Smooth muscle cell of the brain vasculature (primary cell): Measurements from ENCODE around the gene CETP.
"Not testable (repeated sequence)": the region's sequence is repeated elsewhere in the genome, so short reads cannot be mapped to it uniquely, and the experiment has no call there.

Experiments
- DNase-seq: peaks from one replicate; pipeline ENCODE4 v3.0.0-alpha.2; 2012; ENCODE audit warnings: low read depth, low spot score

CETP gene

DNA sequence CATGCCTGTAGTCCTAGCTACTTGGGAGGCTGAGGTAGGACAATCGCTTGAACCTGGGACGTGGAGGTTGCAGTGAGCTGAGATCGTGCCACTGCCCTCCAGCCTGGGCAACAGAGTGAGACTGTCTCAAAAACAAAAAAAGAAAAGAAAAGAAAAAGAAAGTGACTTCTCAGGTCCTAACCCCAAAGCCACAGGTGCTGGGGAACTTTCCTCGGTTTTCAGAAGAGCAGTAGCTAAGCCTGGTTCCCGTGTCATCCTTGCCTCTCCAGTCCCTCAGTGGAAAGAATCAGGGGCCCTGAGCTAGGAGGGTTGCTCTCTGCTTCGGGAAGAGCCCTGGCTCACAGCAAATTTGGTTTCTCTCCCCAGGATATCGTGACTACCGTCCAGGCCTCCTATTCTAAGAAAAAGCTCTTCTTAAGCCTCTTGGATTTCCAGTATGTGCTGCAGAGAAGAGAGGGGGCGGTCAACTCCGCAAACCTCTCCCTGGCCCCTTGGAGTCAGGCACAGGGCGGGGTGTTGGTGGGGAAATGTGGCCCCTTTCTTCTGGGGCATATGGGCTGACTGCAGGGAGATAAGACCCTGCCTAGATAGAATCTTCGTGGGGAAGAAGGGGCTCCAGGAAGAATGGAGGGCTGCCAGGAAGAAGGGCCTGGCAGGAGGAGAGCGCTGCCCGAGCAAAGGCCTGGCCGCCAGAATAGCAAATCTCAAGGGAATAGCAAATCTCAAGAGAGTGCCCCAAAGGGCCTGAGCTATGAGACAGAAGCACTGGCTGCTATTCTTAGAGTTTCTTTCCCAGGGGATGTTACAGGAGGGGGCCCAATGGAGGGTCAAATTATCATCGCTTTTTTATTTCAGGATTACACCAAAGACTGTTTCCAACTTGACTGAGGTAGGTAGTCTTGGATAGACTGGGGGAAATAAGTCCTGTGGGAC, 19.3 kb downstream of the CETP start:
- DNase-seq: no peak

DNA sequence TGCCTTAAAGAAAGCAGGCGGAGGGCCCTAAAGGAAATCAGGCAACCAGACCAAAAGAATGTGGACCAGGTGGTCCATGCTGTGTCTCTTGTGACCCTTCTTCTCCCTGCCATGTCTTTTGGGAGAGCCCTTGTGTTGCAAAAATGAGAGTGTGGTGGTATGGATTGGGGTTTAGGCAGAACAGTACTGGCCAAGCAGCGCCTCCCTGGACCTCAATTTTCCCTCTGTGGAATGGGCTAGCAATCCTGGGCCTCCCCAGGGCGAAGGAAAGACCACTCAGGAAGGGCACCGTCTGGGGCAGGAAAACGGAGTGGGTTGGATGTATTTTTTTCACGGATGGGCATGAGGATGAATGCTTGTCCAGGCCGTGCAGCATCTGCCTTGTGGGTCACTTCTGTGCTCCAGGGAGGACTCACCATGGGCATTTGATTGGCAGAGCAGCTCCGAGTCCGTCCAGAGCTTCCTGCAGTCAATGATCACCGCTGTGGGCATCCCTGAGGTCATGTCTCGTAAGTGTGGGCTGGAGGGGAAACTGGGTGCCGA, 20.1 kb downstream of the CETP start:
- no peak for DNase-seq

DNA sequence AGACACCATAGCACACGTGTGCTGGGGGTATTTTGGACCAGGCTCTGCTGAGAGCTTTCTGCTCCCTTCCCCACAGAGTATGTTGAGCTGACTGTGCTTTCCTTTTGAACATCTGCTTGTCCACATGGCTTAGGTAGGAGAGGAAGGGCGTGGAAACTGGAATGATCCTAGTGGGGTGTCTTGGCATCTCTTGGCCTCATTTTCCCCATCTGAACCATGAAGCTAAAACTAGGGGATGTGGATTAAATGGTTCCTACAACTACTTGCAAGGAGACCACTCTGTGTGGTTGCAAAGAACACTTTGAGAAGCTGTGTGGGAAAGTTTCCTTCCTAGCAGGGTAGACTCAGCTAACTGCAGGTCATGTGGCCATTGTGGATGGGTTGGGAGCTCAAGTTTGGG, 20.9 kb downstream of the CETP start:
- DNase-seq: no peak

DNA sequence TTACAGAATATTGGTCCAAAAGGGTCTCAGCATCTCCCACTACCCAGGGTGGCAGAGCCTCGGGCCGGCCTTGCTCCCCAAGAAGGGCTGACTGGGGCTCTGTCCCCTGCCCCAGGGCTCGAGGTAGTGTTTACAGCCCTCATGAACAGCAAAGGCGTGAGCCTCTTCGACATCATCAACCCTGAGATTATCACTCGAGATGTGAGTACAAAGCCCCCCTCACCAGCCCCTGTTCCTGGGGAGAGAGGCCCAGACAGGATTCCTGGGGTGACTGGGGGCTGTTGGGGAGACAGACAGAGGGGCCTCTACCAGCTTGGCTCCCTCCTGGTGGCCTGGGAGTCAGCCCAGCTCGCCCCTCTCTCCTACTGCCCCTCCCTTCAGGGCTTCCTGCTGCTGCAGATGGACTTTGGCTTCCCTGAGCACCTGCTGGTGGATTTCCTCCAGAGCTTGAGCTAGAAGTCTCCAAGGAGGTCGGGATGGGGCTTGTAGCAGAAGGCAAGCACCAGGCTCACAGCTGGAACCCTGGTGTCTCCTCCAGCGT, 21.5 kb downstream of the CETP start:
- DNase-seq: no peak

- DNase-seq: no peak
Observed at GRCh38 chr16:56984639-56985038, 22.9 kb downstream of the CETP start.

GRCh38 chr16:56985288-56985961, 23.7 kb downstream of the CETP start:
- peak; percentile 65 for DNase-seq

GRCh38 chr16:56985962-56986360, 24.2 kb downstream of the CETP start:
- no peak for DNase-seq

DNA sequence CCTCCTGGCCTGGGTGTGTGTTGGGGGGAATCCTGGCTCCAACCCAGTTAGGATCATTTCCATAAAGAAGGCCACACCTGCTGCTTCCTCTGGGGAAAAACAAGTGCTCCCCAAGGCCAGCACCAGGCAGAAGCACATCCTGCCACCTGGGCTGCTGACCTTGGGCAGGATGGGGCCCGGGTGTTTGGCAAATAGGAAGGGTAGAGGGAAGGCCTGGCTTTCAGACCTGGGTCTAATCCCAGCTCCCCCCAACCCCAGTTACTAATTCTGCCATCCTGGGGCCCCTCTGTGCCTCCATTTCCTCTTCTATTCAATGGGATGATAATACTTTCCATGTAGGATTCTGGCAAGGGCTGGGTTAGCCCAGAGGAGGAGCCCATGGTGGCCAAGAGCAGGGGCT, 24.6 kb downstream of the CETP start:
- no peak for DNase-seq

DNA sequence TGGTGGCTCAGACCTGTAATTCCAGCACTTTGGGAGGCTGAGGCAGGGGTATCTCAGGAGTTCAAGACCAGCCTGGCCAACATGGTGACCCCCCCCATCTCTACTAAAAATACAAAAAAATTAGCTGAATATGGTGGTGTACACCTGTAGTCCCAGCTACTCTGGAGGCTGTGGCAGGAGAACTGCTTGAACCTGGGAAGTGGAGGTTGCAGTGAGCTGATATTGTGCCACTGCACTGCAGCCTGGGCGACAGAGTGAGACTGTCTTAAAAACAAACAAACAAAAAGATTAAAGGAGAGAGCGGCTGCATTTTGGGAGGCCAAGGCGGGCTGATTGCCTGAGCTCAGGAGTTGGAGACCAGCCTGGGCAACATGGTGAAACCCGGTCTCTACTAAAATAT, 25.2 kb downstream of the CETP start:
- DNase-seq: not testable (repeated sequence)

DNA sequence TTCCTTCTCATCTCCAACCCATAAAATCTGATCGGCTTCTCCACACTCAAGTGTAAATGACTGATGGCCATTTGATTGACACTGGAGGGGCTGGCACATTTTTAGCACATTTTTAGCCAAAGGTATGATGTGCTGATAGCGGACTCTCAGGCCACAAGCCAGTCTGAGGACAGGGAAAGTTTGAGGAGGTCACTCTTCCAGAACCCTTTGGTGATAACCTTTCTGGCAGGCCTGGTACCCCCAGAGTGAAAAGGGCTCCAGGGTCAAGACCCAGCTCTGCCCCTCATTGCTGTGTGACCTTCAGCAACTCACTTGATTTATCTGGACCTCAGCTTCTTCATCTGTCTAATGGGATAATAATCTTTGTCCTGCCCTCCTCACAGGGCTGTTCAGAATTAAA, 25.9 kb downstream of the CETP start:
- no peak for DNase-seq

- no peak for DNase-seq
Observed at GRCh38 chr16:56988161-56988947, 26.6 kb downstream of the CETP start.

DNA sequence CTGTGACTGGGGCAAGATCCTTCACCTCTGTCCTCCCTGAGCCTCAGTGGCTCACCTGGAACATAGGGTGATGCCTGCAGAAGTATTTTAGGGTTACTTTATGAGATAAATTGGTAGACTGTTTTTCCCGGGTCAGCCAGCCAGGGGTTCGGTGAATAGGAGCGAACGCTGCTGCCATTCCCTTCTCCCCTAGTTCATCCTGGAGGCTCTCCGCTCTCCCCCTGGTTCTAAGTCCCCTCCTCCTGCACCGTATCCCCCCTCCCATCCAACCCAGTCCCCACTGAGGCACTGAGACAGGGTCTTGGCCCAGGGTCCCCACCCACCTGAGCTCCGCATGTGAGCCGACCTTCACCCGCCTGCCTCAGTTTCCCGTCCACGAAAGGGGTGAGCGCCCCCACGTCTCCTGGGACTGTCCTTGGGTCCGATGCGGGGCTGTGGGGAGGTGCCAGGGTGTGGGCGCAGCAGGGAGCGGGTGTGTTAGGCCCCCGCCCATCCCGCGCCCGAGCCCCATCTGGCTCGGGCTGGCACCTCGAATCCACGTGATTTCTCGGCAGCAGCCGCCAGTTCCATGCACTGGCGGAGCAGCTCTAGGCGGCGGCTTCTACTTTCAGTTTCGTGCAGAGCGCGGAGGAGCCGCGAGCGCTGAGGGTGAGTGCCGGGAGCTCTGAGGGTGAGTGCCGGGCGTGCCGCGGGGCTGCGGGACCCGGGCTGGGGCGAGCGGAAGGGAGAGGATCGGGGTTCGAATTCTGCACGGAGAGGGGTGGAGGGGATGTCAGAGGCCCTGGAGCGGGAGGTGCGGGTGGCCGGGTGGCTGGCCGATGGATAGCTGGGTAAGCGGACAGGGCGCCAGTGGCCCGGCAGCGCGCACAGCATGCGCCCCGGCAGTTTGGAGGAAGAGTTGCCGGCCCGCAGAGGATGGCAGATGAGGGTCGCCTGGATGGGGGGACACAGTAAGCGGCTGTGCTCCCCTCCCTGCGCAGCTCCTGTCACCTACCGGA, 27.5 kb downstream of the CETP start, which contains the start of gene NLRC5:
Gene NLRC5, plus strand, starts transcription at position 610 of the 998 bp plus-strand sequence. CDS start 31,156 bp downstream, outside the sequence.
- peak; percentile 51 for DNase-seq

DNA sequence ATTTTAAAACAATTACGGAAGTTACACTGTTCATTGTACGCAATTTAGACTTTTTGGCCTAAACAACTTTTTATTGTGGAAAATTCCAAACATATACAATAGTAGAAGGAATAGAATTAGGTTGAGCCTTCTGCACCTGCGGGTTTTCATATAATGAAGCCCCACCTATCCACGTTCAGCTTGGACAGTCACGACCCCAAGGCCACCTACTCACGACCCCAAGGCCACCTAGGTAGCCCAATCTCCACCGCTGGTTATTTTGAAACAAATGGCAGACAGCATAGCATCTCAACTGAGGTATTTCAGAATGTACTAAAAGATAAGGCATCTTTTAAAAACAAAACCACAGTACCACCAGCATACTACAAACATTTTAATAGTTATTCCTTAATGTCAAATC, 28.2 kb downstream of the CETP start:
- no peak for DNase-seq

- no peak for DNase-seq
Observed at GRCh38 chr16:56990407-56991286, 28.9 kb downstream of the CETP start.

GRCh38 chr16:56992431-56992830, 30.7 kb downstream of the CETP start:
- not testable (repeated sequence) for DNase-seq

GRCh38 chr16:56993204-56993603, 31.5 kb downstream of the CETP start:
- no peak for DNase-seq

GRCh38 chr16:56994311-56994710, 32.6 kb downstream of the CETP start:
- no peak for DNase-seq

DNA sequence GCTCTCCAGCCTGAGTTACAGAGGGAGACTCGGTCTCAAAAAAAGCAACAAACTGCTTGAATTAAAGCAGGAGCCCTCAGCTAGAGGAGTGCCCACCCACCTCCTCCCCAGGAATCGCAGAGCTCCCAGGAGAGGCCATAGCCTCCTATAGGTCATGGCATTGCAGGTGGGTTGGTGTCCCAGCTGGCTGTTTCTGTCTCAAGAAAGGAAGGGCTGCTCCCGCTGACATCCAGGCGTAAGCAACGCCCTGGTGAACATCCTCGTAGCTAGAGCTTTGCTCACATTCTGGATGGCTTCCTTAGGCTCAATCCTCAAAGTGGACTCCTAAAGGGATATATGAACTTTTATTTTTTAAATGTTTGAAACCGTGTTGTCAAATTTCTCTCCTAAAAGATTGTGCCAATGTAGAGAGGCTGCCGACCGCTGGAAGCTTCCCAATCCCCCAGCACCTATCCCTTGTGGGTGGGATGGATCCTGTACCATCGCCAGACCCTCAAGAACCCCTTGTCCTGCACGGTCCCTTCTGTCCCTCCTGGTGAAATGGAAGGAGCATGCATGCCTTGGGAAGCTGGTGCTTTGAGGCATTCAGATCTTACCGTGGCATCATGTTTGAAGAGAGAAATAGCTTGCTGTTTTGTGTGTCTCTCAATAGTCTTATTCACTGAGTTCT, 33.5 kb downstream of the CETP start:
- DNase-seq: no peak

DNA sequence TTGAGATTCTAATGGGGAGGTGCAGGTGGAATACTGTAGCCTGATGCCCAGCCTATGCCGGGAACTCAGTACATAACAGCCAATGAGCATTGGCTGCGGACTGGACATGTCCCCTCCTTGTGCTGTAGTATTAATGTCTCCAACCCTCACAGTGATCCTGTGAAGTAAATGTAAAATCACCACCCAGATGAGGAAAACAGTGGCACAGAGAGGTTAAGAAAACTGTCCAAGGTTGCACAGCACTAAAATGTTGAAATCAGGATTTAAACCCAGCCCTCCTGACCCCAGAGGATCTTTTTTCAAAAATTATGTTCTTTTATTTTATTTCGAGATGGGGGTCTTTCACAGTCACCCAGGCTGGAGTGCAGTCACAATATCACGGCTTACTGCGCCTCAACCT, 35.5 kb downstream of the CETP start:
- no peak for DNase-seq
